ENCODE results near the gene FAM78B. TPM values are rescaled to one million over a fixed set of nuclear protein-coding genes. Genes with fewer than 3 reads are reported as not detected.

Gene FAM78B
- total and polyA plus RNA-seq, 10 of the 15 experiments (the other 5 are each of a cell fraction or from before 2014, with no cell fraction given) = 0.10 to 4.9 (median 1.6) TPM

DNA sequence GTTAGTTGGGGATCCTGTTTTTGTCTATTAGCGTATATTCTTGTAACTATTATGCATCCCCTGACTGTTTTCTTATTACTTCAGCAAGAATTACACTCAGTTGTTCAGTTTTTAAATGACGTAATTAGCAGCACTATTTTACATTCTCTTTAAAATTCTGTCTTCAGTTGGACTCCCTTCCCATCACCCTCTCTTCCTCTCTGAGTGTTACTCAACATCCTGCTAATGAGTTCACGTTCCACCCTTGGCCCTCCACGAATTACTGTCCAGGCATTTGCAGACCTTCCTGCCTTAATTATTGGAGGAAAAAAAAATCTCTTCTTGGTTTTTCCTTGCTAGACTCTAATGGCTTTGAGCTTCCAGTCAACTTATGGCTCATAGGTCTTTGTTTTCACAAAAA, 23.6 kb upstream of the FAM78B start:
- H3K9me3 ChIP-seq (replicated peaks; ENCODE audit: control insufficient read depth, insufficient read depth, low read length) = no peaks in the 10 kb centered on the region
- no TSS peak for BruUV-seq (replicated peaks)
- FAIRE-seq (no peak), DNase-seq (ENCODE audit: low read depth, low spot score) (no peak), ATAC-seq (no peak)
- 21% methylated on average over 4 of the region's 4 CpGs for WGBS (ENCODE audit: insufficient coverage, insufficient replicate concordance, low lambda C conversion rate, missing lambda C conversion rate)
- H3K4me1 ChIP-seq (ENCODE audit: control insufficient read depth, insufficient read depth, low read length) = no peaks in the 10 kb centered on the region
- SMC1A ChIA-PET (ENCODE audit: uncharacterized antibody, unreplicated experiment) = interaction anchor here (2.7 kb wide), 1 partner anchor 20 kb away, joined by 9 read pairs; no protein-coding TSS in a partner anchor
- TF ChIP-seq MEF2A (IDR thresholded peaks at IDR 0.05; ENCODE audit: insufficient read depth, low read depth, low read length) (no peak), NFYB (IDR thresholded peaks at IDR 0.05; ENCODE audit: insufficient read depth, low read depth, low read length) (no peak), STAT1 (conservative IDR thresholded peaks at IDR 0.05) (no peak), YY1 (IDR thresholded peaks at IDR 0.05; ENCODE audit: low read depth, low read length) (no peak), RFX5 (IDR thresholded peaks at IDR 0.05; ENCODE audit: low read depth, low read length) (no peak), TCF12 (IDR thresholded peaks at IDR 0.05; ENCODE audit: low read depth, low read length) (no peak)
- TF ChIP-seq, protein P1, sequence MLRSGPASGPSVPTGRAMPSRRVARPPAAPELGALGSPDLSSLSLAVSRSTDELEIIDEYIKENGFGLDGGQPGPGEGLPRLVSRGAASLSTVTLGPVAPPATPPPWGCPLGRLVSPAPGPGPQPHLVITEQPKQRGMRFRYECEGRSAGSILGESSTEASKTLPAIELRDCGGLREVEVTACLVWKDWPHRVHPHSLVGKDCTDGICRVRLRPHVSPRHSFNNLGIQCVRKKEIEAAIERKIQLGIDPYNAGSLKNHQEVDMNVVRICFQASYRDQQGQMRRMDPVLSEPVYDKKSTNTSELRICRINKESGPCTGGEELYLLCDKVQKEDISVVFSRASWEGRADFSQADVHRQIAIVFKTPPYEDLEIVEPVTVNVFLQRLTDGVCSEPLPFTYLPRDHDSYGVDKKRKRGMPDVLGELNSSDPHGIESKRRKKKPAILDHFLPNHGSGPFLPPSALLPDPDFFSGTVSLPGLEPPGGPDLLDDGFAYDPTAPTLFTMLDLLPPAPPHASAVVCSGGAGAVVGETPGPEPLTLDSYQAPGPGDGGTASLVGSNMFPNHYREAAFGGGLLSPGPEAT (IDR thresholded peaks at IDR 0.05; ENCODE audit: low read depth) = no peak
- TF ChIP-seq, protein P2, sequence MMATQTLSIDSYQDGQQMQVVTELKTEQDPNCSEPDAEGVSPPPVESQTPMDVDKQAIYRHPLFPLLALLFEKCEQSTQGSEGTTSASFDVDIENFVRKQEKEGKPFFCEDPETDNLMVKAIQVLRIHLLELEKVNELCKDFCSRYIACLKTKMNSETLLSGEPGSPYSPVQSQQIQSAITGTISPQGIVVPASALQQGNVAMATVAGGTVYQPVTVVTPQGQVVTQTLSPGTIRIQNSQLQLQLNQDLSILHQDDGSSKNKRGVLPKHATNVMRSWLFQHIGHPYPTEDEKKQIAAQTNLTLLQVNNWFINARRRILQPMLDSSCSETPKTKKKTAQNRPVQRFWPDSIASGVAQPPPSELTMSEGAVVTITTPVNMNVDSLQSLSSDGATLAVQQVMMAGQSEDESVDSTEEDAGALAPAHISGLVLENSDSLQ (IDR thresholded peaks at IDR 0.05) = no peak
- TF ChIP-seq, protein P3, sequence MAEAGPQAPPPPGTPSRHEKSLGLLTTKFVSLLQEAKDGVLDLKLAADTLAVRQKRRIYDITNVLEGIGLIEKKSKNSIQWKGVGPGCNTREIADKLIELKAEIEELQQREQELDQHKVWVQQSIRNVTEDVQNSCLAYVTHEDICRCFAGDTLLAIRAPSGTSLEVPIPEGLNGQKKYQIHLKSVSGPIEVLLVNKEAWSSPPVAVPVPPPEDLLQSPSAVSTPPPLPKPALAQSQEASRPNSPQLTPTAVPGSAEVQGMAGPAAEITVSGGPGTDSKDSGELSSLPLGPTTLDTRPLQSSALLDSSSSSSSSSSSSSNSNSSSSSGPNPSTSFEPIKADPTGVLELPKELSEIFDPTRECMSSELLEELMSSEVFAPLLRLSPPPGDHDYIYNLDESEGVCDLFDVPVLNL (IDR thresholded peaks at IDR 0.05; ENCODE audit: low read depth, low read length) = no peak
- TF ChIP-seq, protein P4, sequence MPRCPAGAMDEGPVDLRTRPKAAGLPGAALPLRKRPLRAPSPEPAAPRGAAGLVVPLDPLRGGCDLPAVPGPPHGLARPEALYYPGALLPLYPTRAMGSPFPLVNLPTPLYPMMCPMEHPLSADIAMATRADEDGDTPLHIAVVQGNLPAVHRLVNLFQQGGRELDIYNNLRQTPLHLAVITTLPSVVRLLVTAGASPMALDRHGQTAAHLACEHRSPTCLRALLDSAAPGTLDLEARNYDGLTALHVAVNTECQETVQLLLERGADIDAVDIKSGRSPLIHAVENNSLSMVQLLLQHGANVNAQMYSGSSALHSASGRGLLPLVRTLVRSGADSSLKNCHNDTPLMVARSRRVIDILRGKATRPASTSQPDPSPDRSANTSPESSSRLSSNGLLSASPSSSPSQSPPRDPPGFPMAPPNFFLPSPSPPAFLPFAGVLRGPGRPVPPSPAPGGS (IDR thresholded peaks at IDR 0.05; ENCODE audit: borderline replicate concordance, insufficient read depth, low read depth, low read length, poor library complexity, severe bottlenecking) = no peak
- TF ChIP-seq, protein P5, sequence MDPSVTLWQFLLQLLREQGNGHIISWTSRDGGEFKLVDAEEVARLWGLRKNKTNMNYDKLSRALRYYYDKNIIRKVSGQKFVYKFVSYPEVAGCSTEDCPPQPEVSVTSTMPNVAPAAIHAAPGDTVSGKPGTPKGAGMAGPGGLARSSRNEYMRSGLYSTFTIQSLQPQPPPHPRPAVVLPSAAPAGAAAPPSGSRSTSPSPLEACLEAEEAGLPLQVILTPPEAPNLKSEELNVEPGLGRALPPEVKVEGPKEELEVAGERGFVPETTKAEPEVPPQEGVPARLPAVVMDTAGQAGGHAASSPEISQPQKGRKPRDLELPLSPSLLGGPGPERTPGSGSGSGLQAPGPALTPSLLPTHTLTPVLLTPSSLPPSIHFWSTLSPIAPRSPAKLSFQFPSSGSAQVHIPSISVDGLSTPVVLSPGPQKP (IDR thresholded peaks at IDR 0.05; ENCODE audit: low read depth, low read length) = no peak
- TF ChIP-seq, protein P6, sequence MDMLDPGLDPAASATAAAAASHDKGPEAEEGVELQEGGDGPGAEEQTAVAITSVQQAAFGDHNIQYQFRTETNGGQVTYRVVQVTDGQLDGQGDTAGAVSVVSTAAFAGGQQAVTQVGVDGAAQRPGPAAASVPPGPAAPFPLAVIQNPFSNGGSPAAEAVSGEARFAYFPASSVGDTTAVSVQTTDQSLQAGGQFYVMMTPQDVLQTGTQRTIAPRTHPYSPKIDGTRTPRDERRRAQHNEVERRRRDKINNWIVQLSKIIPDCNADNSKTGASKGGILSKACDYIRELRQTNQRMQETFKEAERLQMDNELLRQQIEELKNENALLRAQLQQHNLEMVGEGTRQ (IDR thresholded peaks at IDR 0.05; ENCODE audit: borderline replicate concordance, low read depth, low read length) = no peak
- intact Hi-C loops (cut with micrococcal nuclease; ENCODE audit: unreplicated experiment) = no loop called here
- POLR2A ChIA-PET = no interaction called here
- H3K27me3 ChIP-seq (replicated peaks in 1 of 2; ENCODE audit: control insufficient read depth in 2 of 2, insufficient read depth in 2 of 2, low read length in 1 of 2) = no peaks in the 10 kb centered on the region
- RAD21 ChIA-PET (ENCODE audit: unreplicated experiment) = interaction anchor here (1.3 kb wide), 1 partner anchor 23 kb away, joined by 3 read pairs; the partner anchor contains the start of gene FAM78B
- no peaks in the 10 kb centered on the region for H3K79me2 ChIP-seq (ENCODE audit: control insufficient read depth, insufficient read depth, low read length)
- no peak overlapping the region for H3K9ac ChIP-seq (ENCODE audit: control insufficient read depth, insufficient read depth, low read length)
- in situ Hi-C loops (cut with MboI) = no loop called here
- no peak overlapping the region for H3K4me2 ChIP-seq (ENCODE audit: control insufficient read depth, insufficient read depth)
- no peaks in the 10 kb centered on the region for H3K36me3 ChIP-seq (ENCODE audit: control insufficient read depth in 2 of 2, insufficient read depth in 2 of 2, low read length in 1 of 2)
- H3K27ac ChIP-seq (ENCODE audit: control insufficient read depth, insufficient read depth) = no peak overlapping the region
- H4K20me1 ChIP-seq (ENCODE audit: control insufficient read depth, insufficient read depth) = no peaks in the 10 kb centered on the region
- CTCF ChIA-PET = no interaction called here
- H2AFZ ChIP-seq (ENCODE audit: control insufficient read depth, low read depth, low read length) = no peak overlapping the region
- H3K4me3 ChIP-seq = no peak overlapping the region

Measured in GM12878 (cell line).